GM10847 (cell line): ENCODE measurements around the gene RIMBP2.

Source experiments
- POLR2A ChIP-seq: IDR thresholded peaks from 2 replicates; pipeline ENCODE4 v1.6.1; 2011; ENCODE audit not compliant: insufficient read length; ENCODE audit errors: extremely low read depth

The RIMBP2 gene

GRCh38 chr12:130700492-130701401, 15.4 kb downstream of the RIMBP2 start:
- TF ChIP-seq POLR2A, result no peak

DNA sequence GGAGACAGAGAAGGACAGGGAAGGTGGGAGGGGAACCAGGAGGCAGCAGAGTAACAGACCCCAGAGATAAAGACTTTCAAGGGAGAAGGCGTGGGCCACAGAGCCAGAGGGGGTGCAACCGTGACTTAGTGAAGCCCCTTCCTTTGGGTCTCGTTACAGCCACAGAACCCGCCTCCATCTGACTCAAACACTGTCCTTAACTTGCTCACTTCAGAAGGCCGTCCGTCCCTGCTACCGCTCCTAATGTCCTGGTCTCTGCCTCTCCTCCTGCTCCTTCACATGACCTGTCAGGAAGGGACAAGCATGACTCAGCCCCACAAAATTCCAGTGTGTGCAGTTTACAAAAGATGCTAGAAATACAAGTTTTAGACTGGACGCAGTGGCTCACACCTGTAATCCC, 18.0 kb downstream of the RIMBP2 start:
- no peak for TF ChIP-seq POLR2A

DNA sequence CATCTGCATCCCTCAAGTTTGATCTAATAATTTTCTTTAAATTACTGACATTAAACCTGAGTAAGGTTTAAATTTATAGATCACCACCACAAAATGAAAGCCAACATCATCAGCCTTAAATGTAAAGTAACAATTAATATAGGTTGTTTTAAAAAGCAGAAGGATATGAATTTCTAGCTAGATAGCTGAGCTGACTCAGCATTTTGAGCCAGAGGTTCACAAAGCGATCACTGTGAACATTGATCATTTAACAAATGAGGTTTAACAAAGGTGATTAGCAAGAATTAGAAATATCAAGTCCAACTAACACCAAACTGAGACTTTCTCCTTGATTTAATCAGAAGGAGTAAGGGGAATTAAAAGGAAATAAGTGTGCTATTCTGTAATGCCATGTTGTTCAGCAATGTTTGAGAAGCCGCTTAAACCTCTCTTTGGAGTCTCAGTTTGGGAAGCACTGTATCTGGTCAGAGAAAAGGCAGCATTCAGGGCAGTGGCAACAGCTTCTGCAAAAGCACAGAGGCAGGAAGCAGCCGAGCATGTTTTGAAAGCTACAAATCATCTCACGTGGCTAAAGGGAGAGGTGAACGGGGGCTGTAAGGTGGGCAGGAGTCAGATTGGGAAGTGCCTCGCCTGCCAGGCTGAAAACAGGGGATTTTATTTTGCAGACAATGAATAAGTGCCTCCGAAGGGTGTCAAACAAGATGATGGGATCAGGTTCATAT, 19.6 kb downstream of the RIMBP2 start:
- TF ChIP-seq POLR2A, result no peak

DNA sequence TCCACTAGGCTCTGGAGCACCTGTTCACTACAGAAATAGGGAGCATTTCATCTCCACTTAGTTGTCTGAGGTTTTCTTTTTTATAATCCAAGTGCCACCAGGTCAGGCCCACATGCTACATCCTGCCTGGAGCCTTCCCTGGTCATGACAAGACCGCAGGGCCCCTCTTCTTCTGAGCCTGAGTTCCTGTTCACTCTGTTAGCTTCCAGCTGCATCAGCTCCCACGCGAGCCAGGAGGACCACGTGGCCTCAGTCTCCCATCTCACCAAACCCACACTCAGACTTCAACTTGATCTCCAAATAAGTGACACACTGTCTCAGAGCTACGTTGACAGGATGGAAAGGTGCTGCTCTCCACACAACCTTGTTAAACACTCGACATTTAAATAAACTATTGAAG, 21.0 kb downstream of the RIMBP2 start:
- no peak for TF ChIP-seq POLR2A

DNA sequence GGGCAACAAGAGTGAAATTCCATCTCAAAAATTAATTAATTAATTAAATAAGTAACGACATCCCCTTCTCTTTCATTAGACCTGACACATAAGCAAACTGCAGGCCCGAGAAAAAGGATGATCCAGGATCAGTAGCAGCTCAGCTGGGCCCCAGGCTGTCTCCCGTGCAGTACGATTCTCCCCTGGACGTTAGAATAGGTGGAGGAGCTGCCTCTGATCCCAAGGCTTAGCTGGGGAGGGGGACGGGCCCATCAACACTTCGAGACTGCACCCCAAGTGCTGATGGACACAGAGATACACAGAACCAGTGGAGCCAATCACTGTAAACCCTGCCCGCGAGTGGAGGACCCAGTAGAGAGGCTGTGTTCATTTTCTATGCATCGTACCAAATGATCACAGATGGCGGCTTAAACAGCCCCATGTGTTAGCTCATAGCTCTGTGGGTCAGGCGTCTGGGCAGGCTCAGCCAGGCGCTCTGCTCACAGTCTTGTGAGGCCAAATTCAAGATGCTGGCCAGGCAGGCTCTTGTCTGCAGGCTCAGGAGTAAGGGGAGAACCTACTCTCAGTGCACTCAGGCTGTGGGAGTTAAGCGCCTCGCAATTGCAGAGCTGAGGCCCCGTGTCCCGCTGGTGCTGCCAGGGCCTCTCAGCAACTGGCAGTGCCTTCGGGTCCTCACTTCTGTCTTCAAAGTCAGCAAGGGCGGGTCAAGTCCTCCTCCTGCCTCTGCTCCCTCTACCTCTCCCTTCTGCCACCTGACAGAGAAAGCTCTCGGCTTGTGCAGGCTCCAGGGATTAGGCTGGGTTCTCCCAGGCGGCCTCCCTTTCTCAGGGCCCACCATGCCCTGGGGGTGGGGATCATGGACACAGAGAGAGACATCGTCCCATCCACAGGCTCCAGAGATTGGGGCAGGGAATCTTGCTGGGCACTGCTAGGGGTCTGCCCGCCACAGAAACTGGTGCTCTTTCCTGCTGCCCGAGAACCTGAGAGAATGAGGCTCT, 26.4 kb downstream of the RIMBP2 start:
- TF ChIP-seq POLR2A, result no peak

DNA sequence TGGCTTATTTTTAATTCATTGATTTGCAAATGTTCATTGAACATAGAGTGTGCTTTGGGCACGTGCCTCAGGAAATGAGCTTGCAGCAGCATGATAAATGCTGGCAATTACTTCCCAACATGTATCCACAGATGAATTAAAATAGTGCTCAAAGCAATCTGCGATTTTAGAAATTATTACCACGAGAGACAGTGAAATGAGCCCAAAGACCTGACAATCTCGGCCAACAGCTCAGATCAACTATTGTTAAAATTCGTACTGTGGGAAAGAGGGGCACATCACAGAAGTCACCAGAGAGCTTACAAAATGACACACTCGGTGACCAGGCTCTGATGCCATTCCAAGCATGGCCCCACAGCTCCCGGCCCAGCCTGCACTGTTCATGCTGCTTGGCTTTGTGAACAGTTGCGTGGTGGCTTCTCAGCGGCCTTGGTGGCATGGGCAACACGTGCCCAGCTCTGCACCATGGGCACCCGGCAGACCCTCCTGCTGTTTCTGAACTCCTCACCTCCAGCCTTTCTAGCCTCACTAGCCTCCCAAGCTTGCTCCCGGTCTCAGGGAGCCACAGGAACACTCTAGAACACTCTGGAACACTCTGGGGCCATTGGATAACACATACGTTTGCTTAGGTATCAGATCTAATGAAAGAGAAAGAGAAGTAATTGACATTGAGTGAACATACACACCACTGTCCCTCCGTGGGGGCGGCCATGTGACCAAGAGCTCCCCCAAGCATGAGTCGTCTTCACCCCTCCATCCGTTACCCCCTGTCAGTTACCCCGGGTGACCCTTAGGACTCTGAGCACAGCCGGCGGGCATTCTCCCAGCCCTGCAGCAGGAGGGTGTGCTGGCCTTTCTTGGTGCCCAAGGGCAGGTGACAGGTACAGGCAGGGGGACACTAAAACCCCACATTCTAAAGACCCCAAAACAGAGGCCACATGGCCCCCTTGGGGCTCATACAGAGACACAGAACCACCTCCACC, 28.0 kb downstream of the RIMBP2 start:
- no peak for TF ChIP-seq POLR2A

DNA sequence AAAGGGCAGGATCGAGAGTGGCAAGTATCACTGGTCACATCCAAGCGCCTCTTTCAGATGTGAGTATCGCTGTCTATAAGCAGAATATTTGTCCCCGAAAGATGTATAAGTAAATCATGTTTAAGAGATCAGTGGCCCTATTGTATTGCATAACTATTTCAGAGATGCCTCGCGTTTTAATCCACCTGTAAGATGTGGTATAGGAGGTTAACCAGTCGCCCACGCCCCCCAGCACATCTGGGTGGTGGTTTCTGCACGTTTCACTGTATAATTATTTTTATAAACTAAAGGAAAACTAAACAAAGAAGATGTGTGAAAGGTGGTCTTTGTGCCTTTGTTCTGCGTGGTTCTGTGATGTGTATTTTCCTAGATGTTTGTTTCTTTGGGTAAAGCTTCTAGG, 28.9 kb downstream of the RIMBP2 start:
- no peak for TF ChIP-seq POLR2A

GRCh38 chr12:130686511-130686991, 29.5 kb downstream of the RIMBP2 start:
- no peak for TF ChIP-seq POLR2A

GRCh38 chr12:130685850-130686249, 30.2 kb downstream of the RIMBP2 start:
- TF ChIP-seq POLR2A, result no peak

DNA sequence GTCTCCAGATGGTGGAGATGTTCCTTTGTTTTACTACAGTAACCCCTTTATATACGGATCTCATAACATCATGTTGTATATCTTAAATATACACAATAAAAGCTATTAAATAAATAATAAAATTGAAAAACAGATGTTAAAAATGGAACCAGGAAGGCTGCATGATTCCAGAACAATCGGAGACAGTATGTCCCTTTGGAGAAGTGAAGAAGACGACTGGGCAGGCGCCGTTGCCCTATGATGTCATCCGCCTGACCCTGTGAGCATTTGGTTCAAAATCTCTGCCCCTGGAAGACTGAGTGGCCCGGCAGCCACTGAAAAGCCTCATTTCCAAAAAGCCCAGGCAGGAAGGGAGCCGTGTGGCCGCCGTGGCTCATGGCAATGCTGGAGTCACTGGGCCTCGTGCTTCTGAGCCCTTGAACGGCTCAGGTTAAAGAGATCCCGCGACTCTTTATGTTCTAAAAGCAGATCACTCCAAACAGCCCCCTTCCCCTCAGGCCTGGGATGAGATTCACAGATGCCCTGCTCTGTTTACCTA, 30.8 kb downstream of the RIMBP2 start:
- TF ChIP-seq POLR2A, result no peak

- TF ChIP-seq POLR2A, result no peak
Observed at GRCh38 chr12:130683811-130684210, 32.3 kb downstream of the RIMBP2 start.

- TF ChIP-seq POLR2A, result no peak
Observed at GRCh38 chr12:130683080-130683479, 33.0 kb downstream of the RIMBP2 start.

DNA sequence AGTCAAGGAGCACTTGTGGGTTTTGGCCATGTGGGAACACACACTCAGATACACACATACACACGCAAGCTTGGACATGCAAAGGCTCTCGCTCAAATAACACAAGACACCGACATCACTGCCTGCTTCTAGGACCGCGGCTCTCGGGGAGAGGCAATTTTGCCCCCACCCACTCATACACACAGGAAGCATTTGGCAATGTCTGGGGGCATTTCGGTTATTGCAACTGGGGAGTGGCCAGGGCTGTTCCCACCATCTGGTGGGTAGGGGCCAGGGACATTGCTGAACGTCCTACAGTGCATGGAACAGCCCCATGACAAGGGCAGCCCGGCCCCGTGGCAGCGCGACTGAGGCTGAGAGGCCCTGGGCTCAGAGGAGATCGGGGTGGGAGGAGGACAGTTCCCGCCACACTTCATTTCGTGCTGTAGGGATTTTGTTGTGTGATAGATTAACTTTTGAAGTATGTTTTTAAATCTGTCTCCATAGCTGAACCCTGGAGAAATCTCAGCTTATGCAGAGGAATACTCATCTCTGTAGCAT, 35.6 kb downstream of the RIMBP2 start:
- no peak for TF ChIP-seq POLR2A

DNA sequence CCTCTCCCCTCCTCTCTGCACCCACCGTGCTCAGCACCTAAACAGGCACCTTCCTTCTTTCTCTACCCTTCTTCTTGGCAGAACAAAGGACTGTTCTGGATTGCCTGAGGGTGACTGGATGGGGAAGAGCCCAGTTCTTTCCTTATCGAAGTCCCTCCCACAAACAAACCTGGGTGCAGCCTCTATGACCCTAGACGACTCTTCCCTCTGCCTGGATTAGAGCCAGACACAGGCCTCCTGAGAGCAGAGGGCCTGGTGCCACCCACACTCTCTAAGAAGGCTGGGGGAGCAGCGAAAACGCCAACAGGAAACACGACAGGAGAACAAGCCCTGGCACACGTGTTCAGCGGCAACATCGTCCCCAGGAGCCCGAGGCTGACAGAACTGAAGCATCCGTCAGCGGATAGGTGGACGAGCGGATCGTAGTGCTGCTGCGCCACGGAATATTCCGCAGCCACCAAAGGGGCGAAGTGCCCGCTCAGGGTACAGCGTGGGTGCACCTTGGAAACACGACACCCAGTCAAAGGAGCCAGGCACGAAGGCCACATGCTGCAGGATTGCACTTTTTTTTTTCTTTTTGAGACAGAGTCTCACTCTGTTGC, 38.0 kb downstream of the RIMBP2 start:
- no peak for TF ChIP-seq POLR2A
